Caco-2 (cell line): ENCODE measurements around the gene KLF1. TPM values are rescaled to one million over a fixed set of nuclear protein-coding genes. Genes with fewer than 3 reads are reported as not detected.

Source experiments
- BruUV-seq: library from RNA; stranded (reverse); fragments of 400-500 nt; replicated peaks from 2 replicates; lab custom pipeline; 2021; lab: Mats Ljungman, UMichigan
- CTCF ChIA-PET: fragments of 300-600 bp; sonication (Branson Sonifier 250); formaldehyde crosslinking; loops from one replicate; lab custom pipeline; 2022; ENCODE audit warnings: antibody characterized with exemption; lab: Charles Lee
- POLR2A ChIA-PET: fragments of 300-600 bp; sonication (Branson Sonifier 250); formaldehyde crosslinking; loops from one replicate; lab custom pipeline; 2022; ENCODE audit warnings: antibody characterized with exemption; lab: Charles Lee
- DNase-seq, 2 experiments: peaks; one replicate each; pipeline versions ENCODE4 v3.0.0 to v3.0.0-alpha.2; 2020 to 2022
- H3K27me3 ChIP-seq: replicated peaks from 2 replicates; pipeline ENCODE4 v1.6.0; 2011; ENCODE audit warnings: low read length; ENCODE audit not compliant: control insufficient read depth, insufficient read depth
- H3K36me3 ChIP-seq: 2 replicates; pipeline ENCODE4 v1.5.1; 2011; ENCODE audit warnings: low read length; ENCODE audit not compliant: control insufficient read depth, insufficient read depth
- H3K4me1 ChIP-seq: fragments of 250-450 bp; sonication (Bioruptor Pico); 2 replicates; pipeline ENCODE4 v1.5.1; 2020; ENCODE audit warnings: mild to moderate bottlenecking
- H3K4me3 ChIP-seq: 2 replicates; pipeline ENCODE4 v1.5.1; 2011; ENCODE audit warnings: low read depth, mild to moderate bottlenecking, control low read depth, low read length
- H3K9me3 ChIP-seq: fragments of 250-450 bp; sonication (Bioruptor Pico); 2 replicates; pipeline ENCODE4 v1.5.1; 2020; ENCODE audit warnings: mild to moderate bottlenecking, moderate library complexity
- H3K27ac Mint-ChIP-seq: one replicate; pipeline ENCODE4 v1.8.0; 2022; ENCODE audit warnings: mixed read lengths; ENCODE audit not compliant: unreplicated experiment
- H3K27me3 Mint-ChIP-seq: one replicate; pipeline ENCODE4 v1.8.0; 2022; ENCODE audit warnings: mixed read lengths; ENCODE audit not compliant: insufficient read depth, unreplicated experiment
- H3K36me3 Mint-ChIP-seq: one replicate; pipeline ENCODE4 v1.8.0; 2022; ENCODE audit warnings: mild to moderate bottlenecking, mixed read lengths; ENCODE audit not compliant: insufficient read depth, unreplicated experiment
- H3K4me1 Mint-ChIP-seq: one replicate; pipeline ENCODE4 v1.8.0; 2022; ENCODE audit warnings: low read depth, mixed read lengths; ENCODE audit not compliant: unreplicated experiment
- H3K4me3 Mint-ChIP-seq: one replicate; pipeline ENCODE4 v1.8.0; 2022; ENCODE audit warnings: mild to moderate bottlenecking, moderate library complexity, mixed read lengths; ENCODE audit not compliant: unreplicated experiment
- H3K9me3 Mint-ChIP-seq: one replicate; pipeline ENCODE4 v1.8.0; 2022; ENCODE audit warnings: mixed read lengths; ENCODE audit not compliant: unreplicated experiment
- CTCF ChIP-seq, 2 experiments: fragments of 200-600 bp in 1 of 2; IDR thresholded peaks; 1 replicate in 1 of 2; 2 replicates in 1 of 2; pipeline versions ENCODE4 v1.5.1 to v1.8.0; 2011 to 2022; ENCODE audit warnings: antibody characterized with exemption in 1 of 2, control low read depth in 1 of 2, inconsistent platforms in 1 of 2, low read depth in 1 of 2, low read length in 1 of 2, mild to moderate bottlenecking in 1 of 2, moderate library complexity in 1 of 2; ENCODE audit not compliant: insufficient read depth in 1 of 2, severe bottlenecking in 1 of 2, unreplicated experiment in 1 of 2
- intact Hi-C: fragments of 100-400 bp; cut with micrococcal nuclease; formaldehyde crosslinking; loops from one replicate; pipeline ENCODE4 v1.10.0; 2022; ENCODE audit not compliant: unreplicated experiment
- total RNA-seq: library from RNA; stranded (reverse); gene quantifications from 2 replicates; pipeline ENCODE4 v1.2.3, GENCODE V29; 2022

KLF1 gene
- total RNA-seq, 1 experiment from 2014 or later, result not detected

- H3K27ac Mint-ChIP-seq, result no peak overlapping the region
- BruUV-seq, result no TSS peak
- H3K9me3 Mint-ChIP-seq, result no peaks in the 10 kb centered on the region
Measured at GRCh38 chr19:12907166-12907565, 20.2 kb upstream of the KLF1 start.

GRCh38 chr19:12899891-12900518 is 13.0 kb upstream of the KLF1 start:
- H3K36me3 Mint-ChIP-seq, result no peaks in the 10 kb centered on the region
- DNase-seq, result no peak
- H3K4me1 ChIP-seq, result no peaks in the 10 kb centered on the region
- no TSS peak for BruUV-seq
- H3K27ac Mint-ChIP-seq, result no peak overlapping the region
- H3K4me3 Mint-ChIP-seq, result no peak overlapping the region
- no peaks in the 10 kb centered on the region; the same call in none of the 2 replicates for H3K36me3 ChIP-seq
- no peaks in the 10 kb centered on the region for H3K27me3 Mint-ChIP-seq
- no peak overlapping the region for H3K4me3 ChIP-seq
- intact Hi-C loops, result no loop called here
- POLR2A ChIA-PET, result no interaction called here
- H3K9me3 ChIP-seq, result no peaks in the 10 kb centered on the region
- TF ChIP-seq CTCF (IDR thresholded peaks at IDR 0.05; ENCODE audit: insufficient read depth in 1 of 2, low read depth in 1 of 2, low read length in 1 of 2, severe bottlenecking in 1 of 2, unreplicated experiment in 1 of 2), result no peak
- H3K27me3 ChIP-seq, result no peaks in the 10 kb centered on the region
- no peaks in the 10 kb centered on the region for H3K4me1 Mint-ChIP-seq
- no peaks in the 10 kb centered on the region for H3K9me3 Mint-ChIP-seq
- CTCF ChIA-PET, result interaction anchor here (1.4 kb wide), 1 partner anchor 9 kb away, joined by 4 read pairs; the partner anchor contains the start of gene GCDH

More at GRCh38 chr19:12907166-12907565, 20.2 kb upstream of the KLF1 start:
- Histone ChIP-seq H3K36me3 (no peaks in the 10 kb centered on the region), H3K4me3 (no peak overlapping the region), H3K9me3 (no peaks in the 10 kb centered on the region), H3K27me3 (no peaks in the 10 kb centered on the region), H3K4me1 (no peaks in the 10 kb centered on the region)
- Mint-ChIP-seq H3K4me1 (peaks cover 4% of the 10 kb centered on the region), H3K4me3 (no peak overlapping the region), H3K36me3 (no peaks in the 10 kb centered on the region), H3K27me3 (no peaks in the 10 kb centered on the region)
- no peak for TF ChIP-seq CTCF (IDR thresholded peaks at IDR 0.05; ENCODE audit: insufficient read depth in 1 of 2, low read depth in 1 of 2, low read length in 1 of 2, severe bottlenecking in 1 of 2, unreplicated experiment in 1 of 2)
- ChIA-PET CTCF (no interaction called here), POLR2A (interaction anchor here (0.6 kb wide), 2 partner anchors 39 to 239 kb away, joined by 3 to 5 read pairs; partner anchors contain the start of gene RAD23A)
- no peak for DNase-seq
- intact Hi-C loops, result no loop called here

- DNase-seq, result no peak
- Mint-ChIP-seq H3K27ac (no peak overlapping the region), H3K9me3 (no peaks in the 10 kb centered on the region), H3K4me1 (no peaks in the 10 kb centered on the region), H3K27me3 (no peaks in the 10 kb centered on the region), H3K4me3 (no peak overlapping the region), H3K36me3 (peaks cover 13% of the 10 kb centered on the region)
- no peak overlapping the region for H3K4me3 ChIP-seq
- no peaks in the 10 kb centered on the region for H3K4me1 ChIP-seq
- H3K36me3 ChIP-seq, result no peaks in the 10 kb centered on the region; the same call in none of the 2 replicates
- BruUV-seq, result no TSS peak
- H3K27me3 ChIP-seq, result no peaks in the 10 kb centered on the region
- ChIA-PET POLR2A (interaction anchor here (0.6 kb wide), 1 partner anchor 61 kb away, joined by 6 read pairs; no protein-coding TSS in a partner anchor), CTCF (no interaction called here)
- intact Hi-C loops, result no loop called here
- no peak for TF ChIP-seq CTCF (IDR thresholded peaks at IDR 0.05; ENCODE audit: insufficient read depth in 1 of 2, low read depth in 1 of 2, low read length in 1 of 2, severe bottlenecking in 1 of 2, unreplicated experiment in 1 of 2)
- no peaks in the 10 kb centered on the region for H3K9me3 ChIP-seq
Measured at GRCh38 chr19:12896460-12896859, 9.5 kb upstream of the KLF1 start.
